H4 (cell line): ENCODE results near the gene CEP68. TPM values are rescaled to one million over a fixed set of nuclear protein-coding genes. Genes with fewer than 3 reads are reported as not detected.
"Not testable (repeated sequence)": the region's sequence is repeated elsewhere in the genome, so short reads cannot be mapped to it uniquely, and the experiment has no call there.

ENCODE experiments used
- DNase-seq: peaks from one replicate; pipeline ENCODE4 v3.0.0-alpha.2; 2015; ENCODE audit warnings: low spot score
- total RNA-seq: library from RNA; depleted of rRNA; stranded (reverse); fragments of >200 nt; shearing (Covaris generic); gene quantifications from 2 replicates; pipeline ENCODE4 v1.2.3, GENCODE V29; 2014; rRNA removed

The CEP68 gene, protein sequence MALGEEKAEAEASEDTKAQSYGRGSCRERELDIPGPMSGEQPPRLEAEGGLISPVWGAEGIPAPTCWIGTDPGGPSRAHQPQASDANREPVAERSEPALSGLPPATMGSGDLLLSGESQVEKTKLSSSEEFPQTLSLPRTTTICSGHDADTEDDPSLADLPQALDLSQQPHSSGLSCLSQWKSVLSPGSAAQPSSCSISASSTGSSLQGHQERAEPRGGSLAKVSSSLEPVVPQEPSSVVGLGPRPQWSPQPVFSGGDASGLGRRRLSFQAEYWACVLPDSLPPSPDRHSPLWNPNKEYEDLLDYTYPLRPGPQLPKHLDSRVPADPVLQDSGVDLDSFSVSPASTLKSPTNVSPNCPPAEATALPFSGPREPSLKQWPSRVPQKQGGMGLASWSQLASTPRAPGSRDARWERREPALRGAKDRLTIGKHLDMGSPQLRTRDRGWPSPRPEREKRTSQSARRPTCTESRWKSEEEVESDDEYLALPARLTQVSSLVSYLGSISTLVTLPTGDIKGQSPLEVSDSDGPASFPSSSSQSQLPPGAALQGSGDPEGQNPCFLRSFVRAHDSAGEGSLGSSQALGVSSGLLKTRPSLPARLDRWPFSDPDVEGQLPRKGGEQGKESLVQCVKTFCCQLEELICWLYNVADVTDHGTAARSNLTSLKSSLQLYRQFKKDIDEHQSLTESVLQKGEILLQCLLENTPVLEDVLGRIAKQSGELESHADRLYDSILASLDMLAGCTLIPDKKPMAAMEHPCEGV
- 5.4 and 6.1 TPM in 2 replicates for total RNA-seq

- DNase-seq = peak; percentile 97
These were observed at the start of gene CEP68 for GRCh38 chr2:65056215-65057053. Gene CEP68 (plus strand): TSS chr2:65056416. CDS start chr2:65069445, 13,029 bp downstream.

DNA sequence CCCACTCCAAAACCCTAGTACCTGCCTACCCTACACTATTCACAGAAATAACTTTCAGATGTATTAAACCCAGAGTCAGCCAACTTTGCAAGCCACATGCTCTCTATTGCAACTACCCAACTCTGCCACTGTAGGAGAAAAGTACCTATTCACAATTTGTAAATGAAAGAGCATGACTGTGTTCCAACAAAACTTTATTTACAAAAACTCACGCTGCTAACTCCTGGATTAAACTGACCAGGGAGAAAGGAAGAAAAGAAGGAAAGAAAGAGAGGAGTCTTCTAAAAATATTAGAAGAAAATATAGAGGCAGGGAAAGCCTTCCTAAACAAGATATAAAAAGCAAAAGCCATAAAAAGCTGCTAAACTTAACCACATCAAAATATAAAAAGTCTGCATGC lies 42.4 kb upstream of the CEP68 start:
- no peak for DNase-seq

DNA sequence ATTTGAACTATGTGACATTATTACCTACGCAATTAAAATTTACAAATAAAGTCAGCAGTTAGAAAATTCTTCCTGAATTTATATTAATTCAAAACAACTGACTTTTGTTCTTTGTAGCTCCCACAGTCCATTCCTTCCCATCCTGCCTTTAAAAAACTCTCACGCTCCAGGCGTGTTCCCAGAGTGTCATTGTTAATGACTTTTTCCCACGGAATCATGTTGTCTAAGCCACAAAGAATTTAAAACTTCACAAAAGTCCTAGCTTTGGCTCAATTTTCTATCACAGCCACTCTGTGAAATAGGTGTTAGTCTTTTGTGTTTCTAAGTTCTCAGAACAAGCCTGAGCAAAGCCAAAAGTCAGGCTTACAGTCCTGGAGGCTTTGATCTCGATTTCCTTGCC lies 40.5 kb upstream of the CEP68 start:
- DNase-seq = no peak

DNA sequence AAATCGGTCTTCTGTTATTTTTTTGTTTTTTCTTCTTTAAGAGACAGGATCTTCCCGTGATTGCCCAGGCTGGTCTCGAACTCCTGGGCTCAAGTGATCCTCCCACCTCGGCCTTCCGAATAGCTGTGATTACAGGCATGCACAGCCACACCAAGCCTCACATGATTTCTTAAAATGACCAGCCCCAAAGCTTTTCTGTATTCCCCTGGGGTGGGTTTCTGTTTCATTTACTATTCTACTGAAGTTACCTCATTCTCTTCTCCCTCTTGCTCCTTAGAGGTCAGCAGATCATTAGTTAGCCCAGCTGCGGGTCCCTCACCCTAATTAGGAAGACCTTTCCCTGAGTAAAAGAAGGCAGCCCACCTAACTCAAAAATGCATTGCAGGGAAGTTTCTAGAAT lies 39.4 kb upstream of the CEP68 start:
- DNase-seq = no peak

DNA sequence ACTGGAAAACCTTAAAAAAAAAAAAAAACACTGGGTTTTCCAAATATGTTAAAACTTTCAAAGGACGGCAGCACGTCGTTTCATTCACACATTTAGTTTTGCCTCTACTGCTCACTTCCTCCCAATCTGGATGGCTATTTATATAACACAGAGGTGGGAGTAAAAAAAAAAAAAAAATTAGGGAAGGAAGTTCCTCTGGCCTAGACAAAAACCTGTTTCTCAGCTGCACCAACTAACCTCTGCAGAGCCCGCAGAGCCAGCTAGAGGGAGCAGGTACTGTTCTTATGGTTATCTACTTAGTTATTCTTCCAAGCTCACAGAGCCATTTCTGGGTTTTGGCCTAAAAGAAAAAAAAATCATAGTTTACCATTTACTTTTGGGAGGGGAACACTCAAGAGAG lies 38.9 kb upstream of the CEP68 start:
- DNase-seq = no peak

DNA sequence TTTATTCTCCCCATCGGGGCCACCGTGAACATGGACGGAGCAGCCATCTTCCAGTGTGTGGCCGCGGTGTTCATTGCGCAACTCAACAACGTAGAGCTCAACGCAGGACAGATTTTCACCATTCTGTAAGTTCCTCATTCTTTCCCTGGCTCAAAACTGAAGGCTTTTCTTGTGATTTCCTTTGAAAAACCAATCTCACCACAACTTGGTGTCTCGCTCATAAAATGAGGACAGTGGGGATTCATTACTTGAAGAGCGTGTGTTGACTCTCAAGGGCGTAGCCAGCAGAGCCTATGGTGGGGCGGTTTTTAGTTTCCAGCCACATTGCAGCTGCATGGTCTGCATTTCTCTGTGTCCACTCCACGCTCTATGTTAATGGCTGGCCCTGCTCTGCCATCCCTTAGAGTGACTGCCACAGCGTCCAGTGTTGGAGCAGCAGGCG lies 38.1 kb upstream of the CEP68 start:
- DNase-seq = no peak

- DNase-seq = no peak
These were observed 37.2 kb upstream of the CEP68 start for GRCh38 chr2:65019010-65019409.

DNA sequence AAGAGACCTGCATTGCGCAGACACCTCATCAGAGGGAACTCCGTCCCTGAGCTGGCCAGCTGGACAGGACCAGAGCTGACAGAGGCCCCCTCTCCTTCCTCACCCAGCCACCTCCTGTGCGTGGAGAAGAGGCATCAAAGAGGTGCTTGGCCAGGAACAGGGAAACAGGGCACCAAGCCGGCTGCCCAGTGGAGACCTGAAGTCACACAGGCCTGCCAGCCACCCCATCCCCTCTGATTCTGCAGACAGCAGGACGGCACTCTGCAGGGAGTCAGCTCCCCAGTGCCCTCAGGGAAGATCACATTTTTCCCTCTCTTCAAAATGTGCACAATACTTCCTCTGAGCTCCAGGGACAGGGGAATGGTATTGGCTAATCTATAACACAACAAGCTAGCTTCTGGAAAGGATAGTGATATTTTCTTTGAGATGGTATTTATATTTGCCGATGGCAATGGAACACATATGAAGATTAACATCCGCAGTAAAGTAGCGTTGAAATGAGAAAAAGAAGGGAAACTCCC lies 36.5 kb upstream of the CEP68 start:
- DNase-seq = no peak

- not testable (repeated sequence) for DNase-seq
These were observed 36.0 kb upstream of the CEP68 start for GRCh38 chr2:65020251-65020650.

DNA sequence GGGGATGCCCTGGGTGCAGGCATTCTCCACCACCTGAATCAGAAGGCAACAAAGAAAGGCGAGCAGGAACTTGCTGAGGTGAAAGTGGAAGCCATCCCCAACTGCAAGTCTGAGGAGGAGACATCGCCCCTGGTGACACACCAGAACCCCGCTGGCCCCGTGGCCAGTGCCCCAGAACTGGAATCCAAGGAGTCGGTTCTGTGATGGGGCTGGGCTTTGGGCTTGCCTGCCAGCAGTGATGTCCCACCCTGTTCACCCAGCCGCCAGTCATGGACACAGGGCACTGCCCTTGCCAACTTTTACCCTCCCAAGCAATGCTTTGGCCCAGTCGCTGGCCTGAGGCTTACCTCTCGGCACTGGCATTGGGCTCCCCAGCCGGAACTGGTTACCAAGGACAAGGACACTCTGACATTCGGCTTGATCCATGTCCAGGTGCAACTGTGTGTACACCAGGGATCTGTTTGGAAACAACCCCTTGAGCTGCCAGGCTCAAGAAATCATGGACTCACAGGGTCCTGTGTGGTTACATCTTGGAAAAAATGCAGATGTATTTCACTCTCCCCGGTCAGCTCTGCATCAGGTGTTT lies 35.2 kb upstream of the CEP68 start:
- DNase-seq = no peak

GRCh38 chr2:65021709-65022108 lies 34.5 kb upstream of the CEP68 start:
- DNase-seq = no peak

DNA sequence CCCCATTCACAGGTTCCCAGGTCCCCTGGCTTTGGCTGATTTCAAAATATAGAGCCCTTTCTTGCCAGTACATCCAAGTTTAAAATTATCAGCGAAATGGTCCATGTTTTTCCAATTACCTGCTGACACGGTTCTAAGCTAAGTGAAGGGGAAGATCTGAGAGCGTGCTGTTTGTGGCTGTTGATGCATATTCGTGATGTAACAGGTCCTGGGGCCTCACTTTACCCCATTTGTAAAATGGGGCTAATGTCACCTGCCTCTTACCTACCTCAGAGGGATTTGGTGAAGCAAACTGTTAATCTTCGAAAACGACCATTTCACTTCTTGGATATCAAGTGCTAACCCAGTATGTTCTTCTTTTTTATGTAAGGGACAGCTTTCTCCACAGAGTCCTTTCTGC lies 34.0 kb upstream of the CEP68 start:
- no peak for DNase-seq

GRCh38 chr2:65023742-65024141 lies 32.5 kb upstream of the CEP68 start:
- no peak for DNase-seq

DNA sequence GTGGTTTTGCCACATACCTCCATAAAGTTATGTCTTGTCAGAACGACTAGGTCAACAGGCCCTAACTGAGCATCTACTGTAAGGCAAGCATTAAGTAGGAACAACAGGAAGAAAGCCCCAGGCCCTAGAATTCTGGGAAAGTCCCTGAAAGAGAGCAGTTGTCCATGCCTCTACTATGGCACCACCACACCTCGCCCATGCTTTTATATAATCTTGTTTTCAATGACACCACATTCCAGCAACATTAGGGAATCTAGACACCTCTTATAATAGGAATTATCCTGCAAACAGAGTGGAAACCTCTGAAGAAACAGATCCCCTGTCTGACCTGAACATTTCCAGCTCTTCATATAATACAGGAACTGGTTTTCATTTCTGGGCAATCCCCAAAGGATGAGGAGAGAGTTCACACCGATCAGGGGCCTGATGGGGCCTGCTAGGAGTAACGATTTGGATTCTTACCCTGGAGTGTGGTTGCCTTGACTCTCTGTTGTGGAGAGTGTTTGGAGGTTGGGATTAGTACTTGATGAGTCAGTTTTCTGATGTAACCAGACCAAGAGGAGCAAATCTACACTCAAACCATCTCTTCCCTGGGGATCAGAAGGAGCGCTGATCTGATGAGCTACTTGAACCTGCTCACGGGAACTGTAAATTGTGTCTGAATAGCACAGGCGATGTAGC lies 31.9 kb upstream of the CEP68 start:
- DNase-seq = peak; percentile 44

DNA sequence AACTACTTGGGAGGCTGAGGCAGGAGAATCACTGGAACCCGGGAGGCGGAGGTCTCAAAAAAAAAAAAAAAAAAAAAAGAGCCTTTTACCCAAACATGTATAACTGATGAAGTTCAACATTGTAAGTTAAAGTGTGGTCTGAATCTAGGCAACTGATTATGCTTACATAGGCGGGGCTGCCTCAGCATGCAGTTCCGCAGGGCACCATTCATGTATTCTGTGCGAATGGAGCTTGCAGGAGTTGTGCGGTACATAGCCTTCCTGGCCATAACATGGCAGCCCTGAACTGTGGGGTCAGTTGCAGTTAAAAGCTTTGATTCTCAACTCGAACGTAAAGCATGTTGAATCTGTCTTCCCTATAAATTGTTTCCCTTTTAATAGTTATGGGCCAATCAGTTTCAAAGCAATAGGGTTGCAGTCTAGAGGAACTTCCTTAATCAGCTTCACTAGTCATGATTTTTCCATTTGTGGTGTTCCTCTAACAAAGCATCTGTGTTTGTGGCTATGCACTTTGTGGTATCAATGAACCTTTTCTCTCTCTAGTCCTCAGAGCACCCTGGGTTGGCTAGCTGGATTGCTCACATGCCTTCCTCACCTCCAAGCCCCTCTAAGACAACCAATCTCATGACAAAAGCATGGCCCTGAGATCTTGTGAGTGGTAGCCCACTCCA lies 30.6 kb upstream of the CEP68 start:
- DNase-seq = no peak

DNA sequence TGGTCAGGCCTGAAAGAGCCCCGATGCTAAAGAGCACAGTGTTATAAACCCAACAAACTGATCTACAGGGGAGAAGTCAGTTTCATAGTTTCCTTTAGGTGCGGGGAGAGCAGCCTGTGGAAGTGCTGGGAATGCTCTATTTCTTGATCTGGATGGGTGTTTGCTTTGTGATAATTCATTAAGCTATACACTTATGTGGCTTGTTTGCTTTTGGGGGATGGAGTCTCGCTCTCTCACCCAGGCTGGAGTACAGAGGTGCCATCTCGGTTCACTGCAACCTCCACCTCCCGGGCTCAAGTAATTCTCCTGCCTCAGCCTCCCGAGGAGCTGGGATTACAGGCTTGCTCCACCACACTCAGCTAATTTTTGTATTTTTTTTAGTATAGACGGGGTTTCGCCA lies 30.1 kb upstream of the CEP68 start:
- DNase-seq = no peak

DNA sequence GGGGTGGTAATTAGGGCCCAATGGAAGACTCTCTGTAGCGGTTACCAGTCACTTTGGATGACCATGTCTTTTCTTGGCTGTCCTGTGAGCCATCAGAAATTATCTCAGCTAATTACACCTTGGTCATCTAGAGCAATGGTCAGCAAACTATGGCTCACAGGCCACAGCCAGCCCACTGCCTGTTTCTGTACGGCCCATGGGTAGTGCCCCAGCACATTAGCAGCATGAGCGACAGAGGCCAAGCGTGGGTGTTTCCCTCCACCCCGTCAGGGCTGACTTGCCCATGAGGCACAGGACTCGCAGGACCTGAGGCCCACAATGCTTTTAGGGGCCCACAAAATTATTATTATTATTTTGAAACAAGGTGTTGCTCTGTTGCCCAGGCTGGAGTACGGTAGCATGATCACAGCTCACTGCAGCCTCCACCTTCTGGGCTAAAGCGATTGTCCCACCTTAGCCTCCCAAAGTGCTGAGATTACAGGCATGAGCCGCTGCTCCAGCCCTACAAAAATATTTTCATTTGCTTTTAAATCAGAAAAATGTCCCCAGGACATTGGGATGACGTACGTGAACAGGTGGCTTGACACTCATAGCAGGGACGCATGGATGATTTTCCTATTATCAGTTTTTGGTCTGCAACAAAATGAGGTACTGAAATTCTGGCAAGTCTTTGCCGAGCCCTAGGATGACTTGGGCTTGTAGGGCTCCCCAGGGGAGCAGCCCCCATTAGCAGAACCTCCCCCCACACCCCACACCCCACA lies 29.3 kb upstream of the CEP68 start:
- no peak for DNase-seq

GRCh38 chr2:65027616-65028244 lies 28.5 kb upstream of the CEP68 start:
- DNase-seq = no peak
